ENCODE results near the gene MCM7. TPM values are rescaled to one million over a fixed set of nuclear protein-coding genes. Genes with fewer than 3 reads are reported as not detected.

MCM7 gene
- total and polyA plus RNA-seq, 10 of the 15 experiments (the other 5 are each of a cell fraction or from before 2014, with no cell fraction given): 183 to 383 (median 244) TPM

- no peak for TF ChIP-seq ZBTB4 (CRISPR knock-in tag; IDR thresholded peaks at IDR 0.05)
- 0 out of 2 replicates have a peak, but pooled peaks have one; percentile 70 for TF ChIP-seq CBX5 (IDR thresholded peaks at IDR 0.05; ENCODE audit: low read depth)
- peak; percentile 86; the same call in 1 of the 2 replicates for TF ChIP-seq PAX8 (IDR thresholded peaks at IDR 0.05)
- TF ChIP-seq EZH2 (IDR thresholded peaks at IDR 0.05; ENCODE audit: borderline replicate concordance, control insufficient read depth, low read depth, low read length): no peak
- TF ChIP-seq SMARCA5 (IDR thresholded peaks at IDR 0.05): peak; percentile 77
Observed at GRCh38 chr7:100126239-100126930, 25.2 kb upstream of the MCM7 start (continued).
